Pulmonary artery endothelial cell (primary cell): ENCODE data around the gene NLE1. TPM values are rescaled to one million over a fixed set of nuclear protein-coding genes. Genes with fewer than 3 reads are reported as not detected.
"Not testable (repeated sequence)": the region's sequence is repeated elsewhere in the genome, so short reads cannot be mapped to it uniquely, and the experiment has no call there.

Experiments used
- DNase-seq: peaks from one replicate; pipeline ENCODE4 v3.0.0-alpha.2; 2011; ENCODE audit warnings: low read depth, low spot score
- total RNA-seq: library from RNA; depleted of rRNA; stranded (reverse); fragments of >200 nt; gene quantifications from 2 replicates; pipeline ENCODE4 v1.2.3, GENCODE V29; 2014

NLE1 gene
- total RNA-seq: 23.5 and 25.9 TPM in 2 replicates

GRCh38 chr17:35141681-35142466 lies at the start of gene NLE1:
Gene NLE1 (minus strand): TSS chr17:35142303. CDS start chr17:35142275, 28 bp downstream.
- peak; percentile 49 for DNase-seq

- no peak for DNase-seq
These were observed 49.0 kb upstream of the NLE1 start for GRCh38 chr17:35191001-35191695.

GRCh38 chr17:35189291-35189690 lies 47.2 kb upstream of the NLE1 start:
- no peak for DNase-seq

- DNase-seq: no peak
These were observed 46.0 kb upstream of the NLE1 start for GRCh38 chr17:35188111-35188510.

- DNase-seq: no peak
These were observed 45.4 kb upstream of the NLE1 start for GRCh38 chr17:35187481-35187880.

- no peak for DNase-seq
These were observed 43.7 kb upstream of the NLE1 start for GRCh38 chr17:35185849-35186248.

GRCh38 chr17:35184274-35184673 lies 42.2 kb upstream of the NLE1 start:
- DNase-seq: no peak

- DNase-seq: no peak
These were observed 41.2 kb upstream of the NLE1 start for GRCh38 chr17:35183332-35183731.

- DNase-seq: not testable (repeated sequence)
These were observed 37.3 kb upstream of the NLE1 start for GRCh38 chr17:35179379-35179778.

- no peak for DNase-seq
These were observed 34.8 kb upstream of the NLE1 start for GRCh38 chr17:35176897-35177296.

- no peak for DNase-seq
These were observed 33.7 kb upstream of the NLE1 start for GRCh38 chr17:35175638-35176415.

- DNase-seq: no peak
These were observed 32.8 kb upstream of the NLE1 start for GRCh38 chr17:35174835-35175334.

GRCh38 chr17:35172321-35172720 lies 30.2 kb upstream of the NLE1 start:
- DNase-seq: not testable (repeated sequence)

GRCh38 chr17:35171834-35172233 lies 29.7 kb upstream of the NLE1 start:
- DNase-seq: no peak

- peak; percentile 7 for DNase-seq
These were observed 29.1 kb upstream of the NLE1 start for GRCh38 chr17:35170968-35171771.

GRCh38 chr17:35169835-35170363 lies 27.8 kb upstream of the NLE1 start:
- no peak for DNase-seq

GRCh38 chr17:35167666-35168065 lies 25.6 kb upstream of the NLE1 start:
- no peak for DNase-seq

GRCh38 chr17:35167046-35167445 lies 24.9 kb upstream of the NLE1 start:
- DNase-seq: no peak

- no peak for DNase-seq
These were observed 24.4 kb upstream of the NLE1 start for GRCh38 chr17:35166526-35166925.

GRCh38 chr17:35164716-35165115 lies 22.6 kb upstream of the NLE1 start:
- DNase-seq: no peak

- DNase-seq: no peak
These were observed 21.8 kb upstream of the NLE1 start for GRCh38 chr17:35163886-35164285.
